ENCODE measurements around the gene ADGRG6.

- TF ChIP-seq POLR2AphosphoS5 (IDR thresholded peaks at IDR 0.05; ENCODE audit: low read depth, low read length) = no peak
- no peak for TF ChIP-seq POLR2A (IDR thresholded peaks at IDR 0.05; ENCODE audit: low read depth, low read length)
Measured at GRCh38 chr6:142485256-142485655, 183.4 kb downstream of the ADGRG6 start.
